ENCODE results near the gene GHRHR. TPM values are rescaled to one million over a fixed set of nuclear protein-coding genes. Genes with fewer than 3 reads are reported as not detected.

Gene GHRHR
- total and polyA plus RNA-seq, 5 donors from 2014 or later, result not detected

DNA sequence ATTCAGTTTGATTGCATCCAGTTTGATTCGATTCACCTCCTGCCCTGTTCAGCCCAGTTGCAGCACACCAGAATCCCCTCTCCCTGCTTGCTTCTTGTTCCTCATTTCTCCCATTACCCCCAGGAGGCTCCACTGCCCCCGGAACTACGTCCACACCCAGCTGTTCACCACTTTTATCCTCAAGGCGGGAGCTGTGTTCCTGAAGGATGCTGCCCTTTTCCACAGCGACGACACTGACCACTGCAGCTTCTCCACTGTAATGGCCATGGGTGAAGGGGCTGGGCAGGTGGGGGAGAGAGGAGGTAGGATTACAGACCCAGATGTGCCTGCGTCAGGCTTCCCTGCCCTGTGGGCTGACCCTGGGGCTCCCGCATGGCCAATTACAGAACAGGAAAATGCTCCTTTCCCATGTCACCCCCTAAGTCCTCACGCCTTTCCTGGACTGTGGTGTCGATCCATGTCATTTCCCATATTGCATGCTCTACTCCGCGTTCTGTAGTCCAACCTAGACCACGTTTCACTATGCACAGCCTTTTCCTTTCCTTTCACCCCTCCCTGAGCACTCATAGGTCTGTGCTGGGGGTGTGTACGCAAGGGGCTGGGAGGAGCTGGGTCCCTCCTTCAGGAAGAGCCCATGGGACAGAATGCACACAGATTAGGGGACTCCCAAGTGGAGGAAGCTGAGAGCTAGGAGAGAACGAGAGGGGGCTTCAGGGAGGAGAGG is 8.2 kb downstream of the GHRHR start:
- Mint-ChIP-seq H3K27me3 (peaks cover 5% of the 10 kb centered on the region), H3K4me3 (no peak overlapping the region), H3K36me3 (no peaks in the 10 kb centered on the region), H3K4me1 (peaks cover 0 to 4% (median 2%) of the 10 kb centered on the region in 4 donors), H3K27ac (peak overlapping the region in 1 of 3 donors; percentile 62), H3K9me3 (no peaks in the 10 kb centered on the region)
- H3K27me3 ChIP-seq (ENCODE audit: control insufficient read depth, insufficient read depth, low read length), result no peaks in the 10 kb centered on the region
- peaks cover 5% of the 10 kb centered on the region for H3K4me1 ChIP-seq (ENCODE audit: control insufficient read depth, insufficient read depth, low read length, poor library complexity, severe bottlenecking)
- ATAC-seq (ENCODE audit: low read depth in 2 of 2), result no peak
- no peak for DNase-seq
- H3K4me3 ChIP-seq (ENCODE audit: low read depth, low read length), result no peak overlapping the region
- H3K9me3 ChIP-seq (ENCODE audit: control insufficient read depth in 2 of 2, low read length in 2 of 2), result no peaks in the 10 kb centered on the region
- H3K36me3 ChIP-seq (ENCODE audit: control insufficient read depth, insufficient read depth, low read length), result no peaks in the 10 kb centered on the region
- H3K27ac ChIP-seq (ENCODE audit: insufficient read depth, low read length, poor library complexity, severe bottlenecking), result no peak overlapping the region

DNA sequence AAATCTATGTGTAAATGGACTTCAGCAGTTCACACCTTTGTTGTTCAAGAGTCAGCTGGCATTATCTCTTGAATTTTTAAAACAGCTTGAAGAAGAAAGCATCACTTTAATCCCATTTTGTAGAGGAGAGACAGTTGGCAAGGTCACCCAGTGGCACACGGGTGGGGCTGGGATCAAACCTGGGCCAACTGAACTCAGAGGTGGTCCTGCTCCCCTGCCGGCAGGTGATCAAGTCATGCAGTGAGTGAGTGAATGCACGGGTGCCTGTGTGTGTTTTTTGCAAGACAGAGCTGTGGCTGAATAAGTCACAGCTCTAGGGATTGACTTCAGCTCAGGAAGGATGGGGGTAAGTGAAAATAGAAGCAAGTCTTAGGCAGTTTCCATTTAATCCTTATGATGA is 9.5 kb downstream of the GHRHR start:
- H3K27me3 ChIP-seq (ENCODE audit: control insufficient read depth, insufficient read depth, low read length), result peaks cover 4% of the 10 kb centered on the region
- Mint-ChIP-seq H3K27ac (peak overlapping the region in 1 of 3 donors; percentile 11), H3K27me3 (peaks cover 5% of the 10 kb centered on the region), H3K4me3 (no peak overlapping the region), H3K4me1 (peaks cover 0 to 4% (median 2%) of the 10 kb centered on the region in 4 donors), H3K9me3 (no peaks in the 10 kb centered on the region), H3K36me3 (no peaks in the 10 kb centered on the region)
- peaks cover 5% of the 10 kb centered on the region for H3K4me1 ChIP-seq (ENCODE audit: control insufficient read depth, insufficient read depth, low read length, poor library complexity, severe bottlenecking)
- no peak for ATAC-seq (ENCODE audit: low read depth in 2 of 2)
- H3K27ac ChIP-seq (ENCODE audit: insufficient read depth, low read length, poor library complexity, severe bottlenecking), result no peak overlapping the region
- no peaks in the 10 kb centered on the region for H3K36me3 ChIP-seq (ENCODE audit: control insufficient read depth, insufficient read depth, low read length)
- no peaks in the 10 kb centered on the region for H3K9me3 ChIP-seq (ENCODE audit: control insufficient read depth in 2 of 2, low read length in 2 of 2)
- no peak overlapping the region for H3K4me3 ChIP-seq (ENCODE audit: low read depth, low read length)
- DNase-seq, result no peak

DNA sequence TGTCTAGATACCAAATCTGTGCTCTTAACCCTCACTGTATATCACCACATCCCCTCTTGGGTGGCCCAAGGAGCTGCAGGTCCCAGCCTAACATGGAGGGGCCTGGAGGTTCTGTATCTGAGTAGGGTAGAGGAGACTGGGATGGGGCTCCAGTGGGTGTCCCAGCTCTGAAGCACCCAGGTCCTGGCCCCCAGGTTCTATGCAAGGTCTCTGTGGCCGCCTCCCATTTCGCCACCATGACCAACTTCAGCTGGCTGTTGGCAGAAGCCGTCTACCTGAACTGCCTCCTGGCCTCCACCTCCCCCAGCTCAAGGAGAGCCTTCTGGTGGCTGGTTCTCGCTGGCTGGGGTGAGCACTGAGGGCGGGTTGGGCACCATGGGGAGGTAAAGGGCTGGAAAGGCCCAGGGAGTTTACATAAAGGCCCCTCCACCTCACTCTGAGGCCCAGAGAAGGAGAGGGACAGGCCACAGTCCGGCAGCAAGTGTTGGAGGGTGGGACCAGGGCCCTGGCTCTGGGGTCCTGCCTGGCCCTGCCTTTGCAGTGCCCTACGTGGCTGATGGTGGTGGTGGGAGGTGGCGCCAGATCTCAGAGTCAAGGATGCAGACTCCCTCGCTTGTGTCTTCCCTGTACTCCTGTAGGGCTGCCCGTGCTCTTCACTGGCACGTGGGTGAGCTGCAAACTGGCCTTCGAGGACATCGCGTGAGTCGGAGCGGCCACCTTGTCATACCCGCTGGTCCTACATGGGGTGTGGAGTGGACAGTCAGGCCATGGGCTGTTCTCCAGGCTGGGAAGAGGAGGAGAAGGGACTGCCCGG is 10.2 kb downstream of the GHRHR start:
- no peak for DNase-seq
- H3K27ac ChIP-seq (ENCODE audit: insufficient read depth, low read length, poor library complexity, severe bottlenecking), result no peak overlapping the region

DNA sequence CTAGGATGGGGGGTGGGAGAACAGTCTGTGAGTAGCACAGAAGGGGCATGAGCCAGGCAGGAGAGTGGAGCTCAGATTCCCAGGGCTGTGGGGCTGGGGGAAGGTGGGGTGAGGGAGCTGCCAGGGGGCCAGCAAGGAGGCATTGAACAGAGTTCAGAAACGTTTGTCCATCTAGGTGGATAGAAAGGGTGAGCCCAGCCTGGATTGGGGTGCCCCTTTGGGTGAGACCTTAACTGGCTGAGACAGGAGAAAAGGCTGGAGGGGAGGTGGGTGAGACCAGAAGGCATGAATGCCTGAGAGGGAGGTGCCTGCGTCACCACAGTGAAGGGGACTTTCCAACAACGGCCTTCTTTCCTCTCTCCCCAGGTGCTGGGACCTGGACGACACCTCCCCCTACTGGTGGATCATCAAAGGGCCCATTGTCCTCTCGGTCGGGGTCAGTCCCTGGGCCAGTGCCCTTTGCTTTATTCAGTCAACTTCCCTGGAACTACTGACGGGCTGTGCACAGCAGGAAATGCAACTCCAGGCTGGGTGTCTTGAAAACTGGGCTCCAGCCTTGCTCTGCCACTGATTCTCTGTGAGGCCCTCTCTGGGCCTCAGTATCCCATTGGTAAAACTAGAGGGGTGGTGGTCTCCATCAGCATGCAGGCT is 11.0 kb downstream of the GHRHR start:
- Histone ChIP-seq H3K27me3 (ENCODE audit: control insufficient read depth, insufficient read depth, low read length) (peaks cover 4% of the 10 kb centered on the region), H3K27ac (ENCODE audit: insufficient read depth, low read length, poor library complexity, severe bottlenecking) (no peak overlapping the region), H3K9me3 (ENCODE audit: control insufficient read depth in 2 of 2, low read length in 2 of 2) (no peaks in the 10 kb centered on the region), H3K36me3 (ENCODE audit: control insufficient read depth, insufficient read depth, low read length) (no peaks in the 10 kb centered on the region), H3K4me1 (ENCODE audit: control insufficient read depth, insufficient read depth, low read length, poor library complexity, severe bottlenecking) (peaks cover 5% of the 10 kb centered on the region), H3K4me3 (ENCODE audit: low read depth, low read length) (no peak overlapping the region)
- Mint-ChIP-seq H3K4me1 (peaks cover 0 to 4% (median 2%) of the 10 kb centered on the region in 4 donors), H3K27ac (peak overlapping the region in 1 of 3 donors; percentile 42), H3K27me3 (peaks cover 5% of the 10 kb centered on the region), H3K4me3 (no peak overlapping the region), H3K9me3 (no peaks in the 10 kb centered on the region), H3K36me3 (no peaks in the 10 kb centered on the region)
- DNase-seq (peak in 2 of 3 donors; percentile 11 to 49), ATAC-seq (ENCODE audit: low read depth in 2 of 2) (peak in 1 of 2 donors; percentile 37)

More for the DNA sequence above, 10.2 kb downstream of the GHRHR start:
- no peak overlapping the region for H3K4me3 Mint-ChIP-seq
- Histone ChIP-seq H3K27me3 (ENCODE audit: control insufficient read depth, insufficient read depth, low read length) (peaks cover 4% of the 10 kb centered on the region), H3K4me3 (ENCODE audit: low read depth, low read length) (no peak overlapping the region), H3K4me1 (ENCODE audit: control insufficient read depth, insufficient read depth, low read length, poor library complexity, severe bottlenecking) (peaks cover 5% of the 10 kb centered on the region), H3K36me3 (ENCODE audit: control insufficient read depth, insufficient read depth, low read length) (no peaks in the 10 kb centered on the region), H3K9me3 (ENCODE audit: control insufficient read depth in 2 of 2, low read length in 2 of 2) (no peaks in the 10 kb centered on the region)
- H3K36me3 Mint-ChIP-seq, result no peaks in the 10 kb centered on the region
- H3K27ac Mint-ChIP-seq, result no peak overlapping the region
- H3K4me1 Mint-ChIP-seq, result peaks cover 0 to 4% (median 2%) of the 10 kb centered on the region in 4 donors
- no peak for ATAC-seq (ENCODE audit: low read depth in 2 of 2)
- H3K27me3 Mint-ChIP-seq, result peaks cover 5% of the 10 kb centered on the region
- no peaks in the 10 kb centered on the region for H3K9me3 Mint-ChIP-seq

DNA sequence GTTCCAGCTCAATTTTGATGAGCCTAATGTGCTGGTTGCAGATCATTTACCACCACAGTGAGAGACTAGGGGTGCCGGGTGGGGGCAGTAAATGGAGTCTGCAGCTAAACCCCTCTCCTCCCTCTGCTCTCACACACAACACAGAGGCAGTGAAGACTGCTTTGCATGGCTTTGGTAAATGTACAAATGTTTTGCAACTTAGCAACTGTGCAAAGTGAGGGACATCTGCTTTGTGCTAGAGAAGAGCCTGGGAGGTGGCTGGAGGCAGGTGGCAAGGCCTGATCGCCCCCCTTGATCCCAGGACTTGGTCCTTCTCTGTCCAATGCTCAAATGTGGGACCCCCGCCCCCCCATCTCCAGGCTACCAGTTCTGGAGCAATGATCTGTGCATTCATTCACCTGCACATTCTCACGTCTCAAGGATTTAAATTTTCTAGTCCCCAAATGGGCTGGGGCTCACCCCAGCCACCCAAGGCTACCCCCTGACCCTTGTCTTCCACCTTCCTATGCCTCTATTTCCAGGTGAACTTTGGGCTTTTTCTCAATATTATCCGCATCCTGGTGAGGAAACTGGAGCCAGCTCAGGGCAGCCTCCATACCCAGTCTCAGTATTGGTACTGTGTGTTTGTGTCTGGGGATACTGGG is 11.6 kb downstream of the GHRHR start:
- Mint-ChIP-seq H3K27ac (no peak overlapping the region), H3K9me3 (no peaks in the 10 kb centered on the region), H3K27me3 (peaks cover 5% of the 10 kb centered on the region), H3K4me1 (peaks cover 0 to 4% (median 2%) of the 10 kb centered on the region in 4 donors), H3K36me3 (no peaks in the 10 kb centered on the region), H3K4me3 (no peak overlapping the region)
- no peak overlapping the region for H3K4me3 ChIP-seq (ENCODE audit: low read depth, low read length)
- DNase-seq, result no peak
- no peak for ATAC-seq (ENCODE audit: low read depth in 2 of 2)
- no peaks in the 10 kb centered on the region for H3K9me3 ChIP-seq (ENCODE audit: control insufficient read depth in 2 of 2, low read length in 2 of 2)
- H3K4me1 ChIP-seq (ENCODE audit: control insufficient read depth, insufficient read depth, low read length, poor library complexity, severe bottlenecking), result peaks cover 5% of the 10 kb centered on the region
- H3K27me3 ChIP-seq (ENCODE audit: control insufficient read depth, insufficient read depth, low read length), result peaks cover 4% of the 10 kb centered on the region
- H3K36me3 ChIP-seq (ENCODE audit: control insufficient read depth, insufficient read depth, low read length), result no peaks in the 10 kb centered on the region
- no peak overlapping the region for H3K27ac ChIP-seq (ENCODE audit: insufficient read depth, low read length, poor library complexity, severe bottlenecking)

DNA sequence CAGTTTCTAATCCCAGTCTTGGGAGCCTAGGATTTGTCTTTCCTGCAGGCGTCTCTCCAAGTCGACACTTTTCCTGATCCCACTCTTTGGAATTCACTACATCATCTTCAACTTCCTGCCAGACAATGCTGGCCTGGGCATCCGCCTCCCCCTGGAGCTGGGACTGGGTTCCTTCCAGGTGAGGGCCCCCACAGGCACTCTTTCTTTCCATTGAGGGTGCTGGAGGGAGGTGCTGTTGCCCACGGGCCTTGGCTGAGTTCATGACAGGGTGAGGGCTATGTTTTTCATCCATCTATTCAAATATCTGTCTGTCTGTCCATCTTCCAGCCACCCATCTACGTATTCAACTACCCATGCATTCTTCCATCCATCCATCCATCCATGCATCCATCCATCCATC is 12.6 kb downstream of the GHRHR start:
- H3K4me3 Mint-ChIP-seq, result no peak overlapping the region
- DNase-seq (no peak), ATAC-seq (ENCODE audit: low read depth in 2 of 2) (no peak)
- H3K27me3 Mint-ChIP-seq, result no peaks in the 10 kb centered on the region
- H3K4me1 Mint-ChIP-seq, result peaks cover 0 to 4% (median 0%) of the 10 kb centered on the region in 4 donors
- H3K36me3 Mint-ChIP-seq, result no peaks in the 10 kb centered on the region
- no peaks in the 10 kb centered on the region for H3K9me3 Mint-ChIP-seq
- peaks cover 5% of the 10 kb centered on the region for H3K4me1 ChIP-seq (ENCODE audit: control insufficient read depth, insufficient read depth, low read length, poor library complexity, severe bottlenecking)
- no peaks in the 10 kb centered on the region for H3K36me3 ChIP-seq (ENCODE audit: control insufficient read depth, insufficient read depth, low read length)
- H3K27me3 ChIP-seq (ENCODE audit: control insufficient read depth, insufficient read depth, low read length), result peaks cover 4% of the 10 kb centered on the region
- H3K27ac ChIP-seq (ENCODE audit: insufficient read depth, low read length, poor library complexity, severe bottlenecking), result no peak overlapping the region
- H3K4me3 ChIP-seq (ENCODE audit: low read depth, low read length), result no peak overlapping the region
- no peak overlapping the region for H3K27ac Mint-ChIP-seq
- H3K9me3 ChIP-seq (ENCODE audit: control insufficient read depth in 2 of 2, low read length in 2 of 2), result no peaks in the 10 kb centered on the region

DNA sequence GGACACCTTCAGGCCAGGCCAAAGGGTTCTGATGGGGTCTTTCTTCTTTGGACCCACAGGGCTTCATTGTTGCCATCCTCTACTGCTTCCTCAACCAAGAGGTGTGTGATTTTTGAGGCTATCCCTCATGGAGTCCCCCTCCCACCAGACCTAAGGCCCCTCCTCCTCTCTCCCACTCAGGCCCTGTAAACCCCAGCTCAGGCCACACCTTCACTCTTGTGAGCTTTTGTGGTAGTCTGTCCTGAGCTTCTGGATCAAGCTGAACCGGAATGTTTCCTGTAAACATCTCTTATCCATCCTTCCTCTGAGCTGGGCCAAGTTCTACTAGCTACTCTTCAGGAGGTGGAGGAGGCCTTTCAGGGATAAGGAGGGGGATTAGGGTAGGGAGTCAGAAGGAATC is 13.5 kb downstream of the GHRHR start:
- Mint-ChIP-seq H3K4me1 (peaks cover 0 to 4% (median 0%) of the 10 kb centered on the region in 4 donors), H3K4me3 (no peak overlapping the region), H3K36me3 (no peaks in the 10 kb centered on the region), H3K9me3 (no peaks in the 10 kb centered on the region), H3K27ac (no peak overlapping the region), H3K27me3 (no peaks in the 10 kb centered on the region)
- Histone ChIP-seq H3K9me3 (ENCODE audit: control insufficient read depth in 2 of 2, low read length in 2 of 2) (no peaks in the 10 kb centered on the region), H3K4me3 (ENCODE audit: low read depth, low read length) (no peak overlapping the region), H3K27ac (ENCODE audit: insufficient read depth, low read length, poor library complexity, severe bottlenecking) (no peak overlapping the region), H3K36me3 (ENCODE audit: control insufficient read depth, insufficient read depth, low read length) (no peaks in the 10 kb centered on the region), H3K4me1 (ENCODE audit: control insufficient read depth, insufficient read depth, low read length, poor library complexity, severe bottlenecking) (peaks cover 5% of the 10 kb centered on the region), H3K27me3 (ENCODE audit: control insufficient read depth, insufficient read depth, low read length) (peaks cover 4% of the 10 kb centered on the region)
- DNase-seq (no peak), ATAC-seq (ENCODE audit: low read depth in 2 of 2) (no peak)

Measured in CD4-positive, CD25-positive, alpha-beta regulatory T cell (primary cell).